Activated T-helper 17 cell treated with anti-CD3 and anti-CD28 coated beads, Interleukin-2, amount 50 U/mL, for 72 hours (primary cell): ENCODE measurements around the gene UQCC2. TPM values are rescaled to one million over a fixed set of nuclear protein-coding genes. Genes with fewer than 3 reads are reported as not detected.

Experiments used
- ATAC-seq: fragments of 150-1000 bp; cut with Tn5 transposase; replicated peaks from 2 replicates; pipeline ENCODE4 v1.10.0; 2021; ENCODE audit warnings: mild to moderate bottlenecking, moderate library complexity
- H3K27ac Mint-ChIP-seq: one replicate; pipeline ENCODE4 v1.8.0; 2022; ENCODE audit warnings: mixed read lengths
- H3K27me3 Mint-ChIP-seq: one replicate; pipeline ENCODE4 v1.8.0; 2022; ENCODE audit warnings: mixed read lengths
- H3K36me3 Mint-ChIP-seq: one replicate; pipeline ENCODE4 v1.8.0; 2022; ENCODE audit warnings: low read depth, mild to moderate bottlenecking, mixed read lengths
- H3K4me1 Mint-ChIP-seq: one replicate; pipeline ENCODE4 v1.8.0; 2022; ENCODE audit warnings: mixed read lengths
- H3K4me3 Mint-ChIP-seq: one replicate; pipeline ENCODE4 v1.8.0; 2022; ENCODE audit warnings: mild to moderate bottlenecking, mixed read lengths
- H3K9me3 Mint-ChIP-seq: one replicate; pipeline ENCODE4 v1.8.0; 2022; ENCODE audit warnings: mixed read lengths
- total RNA-seq, 2 donors: library from RNA; stranded (reverse); gene quantifications; one replicate each; pipeline ENCODE4 v1.2.3, GENCODE V29; 2022

The UQCC2 gene
- total RNA-seq = 100 to 1,000 TPM in 1 of 2 donors, 10 to 100 TPM in 1; 65.5 to 112 TPM

DNA sequence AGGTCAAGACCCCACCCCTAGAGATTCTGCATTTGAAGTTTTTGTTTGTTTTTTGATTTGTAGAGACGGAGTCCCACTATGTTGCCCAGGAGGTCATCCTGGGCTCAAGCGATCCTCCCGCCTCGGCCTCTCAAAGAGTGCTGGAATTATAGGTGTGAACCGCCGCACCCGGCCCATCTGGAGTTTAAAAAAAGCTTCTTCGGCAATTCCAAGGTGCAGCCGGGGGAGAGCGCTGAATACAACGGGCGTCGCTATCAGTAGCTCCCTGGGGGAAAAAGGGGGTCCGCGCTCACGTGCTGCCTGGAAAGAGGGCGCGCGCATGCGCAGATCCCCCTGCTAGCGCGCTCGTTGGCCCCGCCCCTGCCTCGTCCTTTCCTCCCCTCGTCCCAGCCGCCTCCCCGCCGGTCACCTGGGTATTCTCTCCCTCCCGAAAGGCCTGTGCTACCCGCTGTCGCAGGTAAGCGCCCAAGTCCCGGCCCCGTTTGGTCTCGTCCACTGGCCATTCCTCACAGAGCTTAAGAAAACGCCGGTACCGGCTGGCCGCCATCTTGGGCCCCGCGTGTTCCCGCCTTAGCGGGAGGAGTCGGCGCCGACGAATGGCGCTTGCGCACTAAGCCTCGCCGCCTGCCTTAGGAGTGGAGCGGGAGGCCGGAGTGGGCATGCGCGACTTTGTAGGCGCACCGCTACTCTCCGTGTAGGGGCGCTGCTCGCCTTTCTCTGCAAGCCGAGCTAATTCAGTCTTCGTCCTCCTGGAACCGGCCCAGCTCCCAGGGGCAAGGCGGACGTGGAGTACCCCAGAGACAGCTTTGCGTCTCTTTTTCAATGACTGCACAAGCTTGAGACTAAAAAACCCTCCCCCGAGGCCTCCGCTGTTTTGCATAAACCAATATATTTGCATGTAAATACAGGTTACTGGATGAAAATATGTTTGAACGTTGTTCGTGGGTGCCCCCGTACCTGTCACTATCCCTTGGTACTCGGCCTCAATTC lies at the start of gene UQCC2:
Gene UQCC2, minus strand, starts transcription at position 561 of the 990 bp plus-strand sequence. Its CDS starts 14 bp downstream, at position 547.
- H3K27ac Mint-ChIP-seq = peak within 1 kb of the TSS; percentile 98
- H3K9me3 Mint-ChIP-seq = no peaks in the 10 kb centered on the region
- peaks cover 28% of the 10 kb centered on the region for H3K4me1 Mint-ChIP-seq
- ATAC-seq = peak; percentile 97
- H3K4me3 Mint-ChIP-seq = peak within 1 kb of the TSS; percentile 96
- H3K27me3 Mint-ChIP-seq = no peaks in the 10 kb centered on the region
- peaks cover 52% of the 10 kb centered on the region for H3K36me3 Mint-ChIP-seq

- ATAC-seq = no peak
- Mint-ChIP-seq H3K27ac (no peak overlapping the region), H3K36me3 (no peaks in the 10 kb centered on the region)
Measured at GRCh38 chr6:33759887-33760629, 48.6 kb upstream of the UQCC2 start.

GRCh38 chr6:33758815-33759216 lies 47.3 kb upstream of the UQCC2 start:
- no peaks in the 10 kb centered on the region for H3K4me1 Mint-ChIP-seq
- H3K36me3 Mint-ChIP-seq = no peaks in the 10 kb centered on the region
- H3K4me3 Mint-ChIP-seq = no peak overlapping the region
- no peak for ATAC-seq
- no peak overlapping the region for H3K27ac Mint-ChIP-seq
- H3K27me3 Mint-ChIP-seq = peaks cover 4% of the 10 kb centered on the region
- no peaks in the 10 kb centered on the region for H3K9me3 Mint-ChIP-seq

More at GRCh38 chr6:33759887-33760629, 48.6 kb upstream of the UQCC2 start:
- H3K4me3 Mint-ChIP-seq = no peak overlapping the region
- no peaks in the 10 kb centered on the region for H3K9me3 Mint-ChIP-seq
- H3K27me3 Mint-ChIP-seq = peaks cover 4% of the 10 kb centered on the region
- H3K4me1 Mint-ChIP-seq = no peaks in the 10 kb centered on the region

- ATAC-seq = no peak
- Mint-ChIP-seq H3K27ac (no peak overlapping the region), H3K9me3 (no peaks in the 10 kb centered on the region), H3K4me3 (no peak overlapping the region), H3K36me3 (no peaks in the 10 kb centered on the region), H3K27me3 (peaks cover 4% of the 10 kb centered on the region), H3K4me1 (no peaks in the 10 kb centered on the region)
Measured at GRCh38 chr6:33757906-33758305, 46.4 kb upstream of the UQCC2 start.

DNA sequence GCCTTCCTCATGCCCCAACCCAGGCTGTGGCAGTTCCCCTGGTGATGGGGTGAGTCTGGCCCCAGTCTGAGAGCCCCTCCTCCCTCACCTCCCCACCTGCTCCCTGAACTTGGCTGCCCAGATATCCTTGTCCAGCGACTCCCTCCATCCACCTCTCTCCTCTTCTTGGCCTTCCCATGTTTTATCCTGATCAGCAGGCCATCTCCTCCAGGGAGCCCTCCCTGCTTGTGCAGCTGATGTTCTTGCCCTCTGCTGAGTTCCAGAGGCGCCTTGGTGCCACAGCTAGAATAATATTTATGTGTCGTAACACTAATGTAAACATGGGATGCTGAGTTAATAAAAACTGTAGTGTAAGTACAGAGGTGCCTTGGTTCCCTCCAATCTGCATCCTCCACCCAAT lies 45.6 kb upstream of the UQCC2 start:
- peaks cover 4% of the 10 kb centered on the region for H3K27me3 Mint-ChIP-seq
- no peaks in the 10 kb centered on the region for H3K36me3 Mint-ChIP-seq
- H3K27ac Mint-ChIP-seq = no peak overlapping the region
- ATAC-seq = no peak
- H3K9me3 Mint-ChIP-seq = no peaks in the 10 kb centered on the region
- no peak overlapping the region for H3K4me3 Mint-ChIP-seq
- no peaks in the 10 kb centered on the region for H3K4me1 Mint-ChIP-seq

GRCh38 chr6:33756211-33756954 lies 44.9 kb upstream of the UQCC2 start:
- H3K27ac Mint-ChIP-seq = peak overlapping the region; percentile 1

DNA sequence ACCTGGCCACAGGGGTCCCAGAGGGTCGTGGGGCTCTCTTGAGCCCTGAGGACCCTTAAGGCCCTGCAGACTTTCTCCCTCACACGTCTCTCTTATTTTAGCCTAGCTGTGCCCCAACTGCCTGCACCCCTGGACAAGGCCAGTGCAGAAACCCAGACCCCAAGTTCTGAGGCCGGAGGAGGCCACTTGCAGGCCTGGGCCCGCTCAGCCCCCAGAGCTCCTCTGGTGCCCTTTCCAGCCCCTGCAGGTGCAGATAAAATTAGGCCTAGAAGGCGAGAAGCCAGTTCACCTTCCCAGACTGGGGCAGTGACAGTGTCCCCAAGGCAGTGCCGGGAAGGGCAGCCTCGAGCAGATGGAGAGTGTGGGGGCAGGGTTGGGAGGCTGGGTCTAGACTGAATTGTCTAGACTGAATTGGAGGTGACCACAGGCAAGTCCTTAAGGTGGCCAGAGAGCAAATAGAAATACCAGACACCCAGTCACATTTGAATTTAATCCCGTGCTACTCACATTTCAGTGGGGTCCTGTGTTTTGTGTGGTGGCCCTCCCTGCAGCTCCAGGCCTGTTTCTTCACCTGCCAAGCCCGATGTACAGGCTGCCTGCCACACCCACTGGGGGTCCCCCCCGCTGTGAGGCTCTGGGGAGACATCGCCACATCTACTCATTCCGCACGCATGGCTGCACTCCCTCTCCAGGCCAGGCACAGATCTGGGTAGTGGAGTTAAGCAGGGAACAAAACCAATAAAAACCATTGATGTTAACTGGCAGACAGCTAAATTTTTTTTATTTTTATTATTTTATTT lies 43.8 kb upstream of the UQCC2 start:
- no peak for ATAC-seq
- no peaks in the 10 kb centered on the region for H3K9me3 Mint-ChIP-seq
- no peaks in the 10 kb centered on the region for H3K36me3 Mint-ChIP-seq
- no peaks in the 10 kb centered on the region for H3K4me1 Mint-ChIP-seq
- no peak overlapping the region for H3K27ac Mint-ChIP-seq
- H3K27me3 Mint-ChIP-seq = peaks cover 4% of the 10 kb centered on the region
- H3K4me3 Mint-ChIP-seq = no peak overlapping the region

More at GRCh38 chr6:33756211-33756954, 44.9 kb upstream of the UQCC2 start:
- H3K4me1 Mint-ChIP-seq = no peaks in the 10 kb centered on the region
- H3K36me3 Mint-ChIP-seq = no peaks in the 10 kb centered on the region
- H3K27me3 Mint-ChIP-seq = peaks cover 4% of the 10 kb centered on the region
- H3K4me3 Mint-ChIP-seq = no peak overlapping the region
- H3K9me3 Mint-ChIP-seq = no peaks in the 10 kb centered on the region
- no peak for ATAC-seq

DNA sequence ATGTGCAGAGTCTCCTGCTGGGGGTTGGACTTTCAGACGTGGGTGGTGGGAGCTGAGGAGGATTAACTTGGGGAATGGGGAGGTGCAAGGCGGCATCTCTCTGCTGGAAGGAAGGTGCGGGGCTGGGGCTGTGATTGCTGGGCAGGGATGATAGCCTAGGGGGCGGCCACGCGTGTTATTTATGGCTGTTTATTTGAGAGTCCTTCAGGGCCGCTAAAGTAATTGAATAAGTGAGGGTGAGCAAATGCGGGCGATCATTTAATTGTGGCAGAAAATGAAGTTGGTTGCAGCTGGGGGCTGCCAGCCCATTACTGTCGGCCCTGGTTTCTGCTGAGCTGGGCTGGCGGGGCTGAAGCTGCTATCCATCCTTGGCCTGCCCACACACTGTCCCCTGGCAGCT lies 42.7 kb upstream of the UQCC2 start:
- ATAC-seq = no peak
- no peaks in the 10 kb centered on the region for H3K4me1 Mint-ChIP-seq
- H3K4me3 Mint-ChIP-seq = no peak overlapping the region
- no peaks in the 10 kb centered on the region for H3K36me3 Mint-ChIP-seq
- H3K27ac Mint-ChIP-seq = no peak overlapping the region
- H3K27me3 Mint-ChIP-seq = peaks cover 7% of the 10 kb centered on the region
- H3K9me3 Mint-ChIP-seq = no peaks in the 10 kb centered on the region

DNA sequence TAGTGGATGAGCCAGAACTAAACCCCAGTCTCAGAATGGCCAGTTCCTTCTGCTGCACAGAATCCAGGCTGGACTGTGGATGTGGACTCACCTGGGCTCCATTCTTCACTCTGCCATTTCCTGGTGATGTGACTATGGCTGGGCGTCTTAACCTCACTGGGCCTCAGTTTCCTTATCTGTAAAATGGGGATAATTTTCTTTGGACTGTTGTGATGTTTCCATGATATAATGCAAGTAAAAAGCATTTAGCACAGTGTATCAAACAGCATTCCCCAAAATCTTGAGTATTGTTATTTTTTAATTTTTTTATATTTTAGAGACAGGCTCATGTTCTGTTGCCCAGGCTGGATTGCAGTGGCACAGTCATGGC lies 41.1 kb upstream of the UQCC2 start:
- Mint-ChIP-seq H3K4me1 (no peaks in the 10 kb centered on the region), H3K27me3 (peaks cover 7% of the 10 kb centered on the region), H3K36me3 (no peaks in the 10 kb centered on the region), H3K9me3 (no peaks in the 10 kb centered on the region), H3K27ac (no peak overlapping the region), H3K4me3 (no peak overlapping the region)
- no peak for ATAC-seq

- ATAC-seq = no peak
- no peaks in the 10 kb centered on the region for H3K9me3 Mint-ChIP-seq
- no peaks in the 10 kb centered on the region for H3K36me3 Mint-ChIP-seq
- H3K27me3 Mint-ChIP-seq = peaks cover 12% of the 10 kb centered on the region
- no peaks in the 10 kb centered on the region for H3K4me1 Mint-ChIP-seq
- H3K27ac Mint-ChIP-seq = no peak overlapping the region
- H3K4me3 Mint-ChIP-seq = no peak overlapping the region
Measured at GRCh38 chr6:33751771-33752645, 40.5 kb upstream of the UQCC2 start.

GRCh38 chr6:33750244-33750991 lies 38.9 kb upstream of the UQCC2 start:
- ATAC-seq = no peak
- Mint-ChIP-seq H3K4me1 (no peaks in the 10 kb centered on the region), H3K27me3 (peaks cover 8% of the 10 kb centered on the region), H3K36me3 (no peaks in the 10 kb centered on the region), H3K27ac (peak overlapping the region; percentile 70), H3K9me3 (no peaks in the 10 kb centered on the region), H3K4me3 (no peak overlapping the region)

GRCh38 chr6:33749401-33749800 lies 37.9 kb upstream of the UQCC2 start:
- ATAC-seq = no peak
- peaks cover under 1% of the 10 kb centered on the region for H3K4me1 Mint-ChIP-seq
- H3K36me3 Mint-ChIP-seq = no peaks in the 10 kb centered on the region
- H3K27me3 Mint-ChIP-seq = peaks cover 8% of the 10 kb centered on the region
- H3K27ac Mint-ChIP-seq = no peak overlapping the region
- no peak overlapping the region for H3K4me3 Mint-ChIP-seq
- H3K9me3 Mint-ChIP-seq = no peaks in the 10 kb centered on the region
